Activated naive CD4-positive, alpha-beta T cell treated with anti-CD3 and anti-CD28 coated beads for 36 hours (primary cell): Measurements from ENCODE around the gene NBEAL2. TPM values are rescaled to one million over a fixed set of nuclear protein-coding genes. Genes with fewer than 3 reads are reported as not detected.

Source experiments
- CTCF ChIA-PET: fragments of 350-600 bp; sonication (Branson Sonifier 250); formaldehyde crosslinking; loops from one replicate; lab custom pipeline; 2021; ENCODE audit warnings: antibody characterized with exemption; lab: Charles Lee
- DNase-seq: peaks from one replicate; pipeline ENCODE4 v3.0.0-alpha.2; 2020
- H3K27ac Mint-ChIP-seq: one replicate; pipeline ENCODE4 v1.8.0; 2021; ENCODE audit warnings: mild to moderate bottlenecking, mixed read lengths
- H3K27me3 Mint-ChIP-seq: one replicate; pipeline ENCODE4 v1.8.0; 2021; ENCODE audit warnings: low read depth, mixed read lengths
- H3K36me3 Mint-ChIP-seq: one replicate; pipeline ENCODE4 v1.8.0; 2021; ENCODE audit warnings: low read depth, mixed read lengths
- H3K4me1 Mint-ChIP-seq: one replicate; pipeline ENCODE4 v1.8.0; 2021; ENCODE audit warnings: low read depth, mixed read lengths
- H3K4me3 Mint-ChIP-seq: one replicate; pipeline ENCODE4 v1.8.0; 2021; ENCODE audit warnings: mild to moderate bottlenecking, moderate library complexity, mixed read lengths
- H3K9me3 Mint-ChIP-seq: one replicate; pipeline ENCODE4 v1.8.0; 2021; ENCODE audit warnings: mixed read lengths
- intact Hi-C: fragments of 100-400 bp; cut with micrococcal nuclease; formaldehyde crosslinking; loops from one replicate; pipeline ENCODE4 v1.15.1; 2023
- total RNA-seq, 2 experiments: library from RNA; stranded (reverse); gene quantifications; one replicate each; pipeline ENCODE4 v1.2.3, GENCODE V29; 2021

The NBEAL2 gene, protein sequence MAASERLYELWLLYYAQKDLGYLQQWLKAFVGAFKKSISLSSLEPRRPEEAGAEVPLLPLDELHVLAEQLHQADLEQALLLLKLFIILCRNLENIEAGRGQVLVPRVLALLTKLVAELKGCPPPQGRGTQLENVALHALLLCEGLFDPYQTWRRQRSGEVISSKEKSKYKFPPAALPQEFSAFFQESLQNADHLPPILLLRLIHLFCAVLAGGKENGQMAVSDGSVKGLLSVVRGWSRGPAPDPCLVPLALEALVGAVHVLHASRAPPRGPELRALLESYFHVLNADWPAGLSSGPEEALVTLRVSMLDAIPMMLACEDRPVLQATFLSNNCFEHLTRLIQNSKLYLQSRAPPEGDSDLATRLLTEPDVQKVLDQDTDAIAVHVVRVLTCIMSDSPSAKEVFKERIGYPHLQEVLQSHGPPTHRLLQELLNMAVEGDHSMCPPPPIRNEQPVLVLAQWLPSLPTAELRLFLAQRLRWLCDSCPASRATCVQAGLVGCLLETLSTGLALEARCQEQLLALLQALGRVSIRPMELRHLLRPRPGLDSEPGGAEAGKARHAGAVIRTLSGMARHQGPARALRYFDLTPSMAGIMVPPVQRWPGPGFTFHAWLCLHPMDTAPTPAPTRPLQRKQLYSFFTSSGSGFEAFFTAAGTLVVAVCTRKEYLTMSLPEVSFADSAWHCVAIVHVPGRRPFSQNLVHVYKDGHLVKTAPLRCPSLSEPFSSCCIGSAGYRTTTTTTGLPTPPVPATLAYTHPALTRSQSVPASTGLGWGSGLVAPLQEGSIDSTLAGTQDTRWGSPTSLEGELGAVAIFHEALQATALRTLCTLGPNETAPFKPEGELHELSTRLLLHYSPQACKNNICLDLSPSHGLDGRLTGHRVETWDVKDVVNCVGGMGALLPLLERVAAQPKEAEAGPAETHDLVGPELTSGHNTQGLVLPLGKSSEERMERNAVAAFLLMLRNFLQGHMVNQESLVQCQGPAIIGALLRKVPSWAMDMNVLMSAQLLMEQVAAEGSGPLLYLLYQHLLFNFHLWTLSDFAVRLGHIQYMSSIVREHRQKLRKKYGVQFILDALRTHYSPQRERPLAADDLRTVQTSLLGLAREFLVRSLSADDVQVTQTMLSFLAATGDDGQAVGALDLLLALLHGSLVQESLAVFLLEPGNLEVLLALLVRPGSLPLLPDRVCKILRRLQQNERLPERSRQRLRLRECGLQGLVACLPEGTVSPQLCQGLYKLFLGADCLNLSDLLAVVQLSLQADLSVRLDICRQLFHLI (N-terminal part only)
- 10 to 100 TPM; 85.0 to 92.4 TPM for total RNA-seq

DNA sequence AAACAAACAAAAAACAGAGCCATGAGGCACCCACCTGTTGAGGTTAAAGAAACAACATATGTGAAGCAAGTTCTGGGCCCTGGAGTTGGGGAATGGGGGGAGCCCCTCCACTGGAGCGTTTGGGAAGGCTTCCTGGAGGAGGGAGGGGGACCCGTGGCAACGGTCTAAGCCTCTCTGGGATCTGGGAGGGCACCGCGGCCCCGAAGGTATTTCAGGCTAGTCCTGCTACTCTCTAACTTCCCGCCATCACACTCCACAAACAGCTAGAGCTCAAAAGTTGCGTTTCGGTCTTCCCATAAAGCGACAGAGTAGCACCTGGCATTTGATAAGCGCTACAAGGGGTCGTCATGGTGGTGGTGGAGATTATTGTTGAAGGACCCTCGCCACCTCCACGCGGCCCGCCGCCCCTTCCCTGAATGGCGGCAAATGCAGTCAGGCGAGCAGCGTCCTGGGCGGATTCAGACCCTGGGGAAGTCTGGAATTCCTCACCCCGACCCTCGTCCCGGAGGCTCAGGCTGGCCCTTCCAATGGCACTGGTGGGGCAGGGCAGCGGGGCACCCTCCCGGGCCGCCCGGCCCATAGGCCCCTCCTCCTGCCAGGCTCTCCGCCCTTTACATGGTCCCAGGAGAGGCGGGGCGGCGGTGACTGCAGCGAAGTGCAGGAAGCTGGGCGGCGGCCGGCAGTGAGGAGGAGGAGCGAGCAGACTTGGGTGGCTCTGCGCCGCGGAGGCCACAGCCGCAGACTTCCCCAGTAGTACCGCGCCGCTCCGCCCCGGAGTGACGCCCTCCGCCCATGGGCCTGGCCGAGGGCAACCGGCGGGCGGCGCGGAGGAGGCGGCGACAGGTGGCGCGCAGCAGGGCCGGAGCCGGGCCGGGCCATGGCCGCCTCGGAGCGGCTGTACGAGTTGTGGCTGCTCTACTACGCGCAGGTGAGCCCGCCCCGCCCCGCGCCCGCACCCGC, at the start of gene NBEAL2:
TSS of gene NBEAL2 (plus strand) at position 682 of the 960 bp plus-strand sequence. CDS start at position 878, 196 bp downstream.
- no peaks in the 10 kb centered on the region for H3K27me3 Mint-ChIP-seq
- H3K9me3 Mint-ChIP-seq = no peaks in the 10 kb centered on the region
- H3K4me1 Mint-ChIP-seq = peaks cover 56% of the 10 kb centered on the region
- intact Hi-C loops = loop anchor here (1.0 to 10.0 kb wide), 10 partner anchors 8 to 1206 kb away; partner anchors contain the start of genes CDC25A, DHX30, ELP6 and KIF9
- peak within 1 kb of the TSS; percentile 91 for H3K27ac Mint-ChIP-seq
- peak within 1 kb of the TSS; percentile 90 for H3K4me3 Mint-ChIP-seq
- H3K36me3 Mint-ChIP-seq = peaks cover 10% of the 10 kb centered on the region
- DNase-seq = peak; percentile 97
- CTCF ChIA-PET = interaction anchor here (0.8 to 2.4 kb wide), 3 partner anchors 19 to 82 kb away, joined by 3 to 8 read pairs (median 3); no protein-coding TSS in a partner anchor

DNA sequence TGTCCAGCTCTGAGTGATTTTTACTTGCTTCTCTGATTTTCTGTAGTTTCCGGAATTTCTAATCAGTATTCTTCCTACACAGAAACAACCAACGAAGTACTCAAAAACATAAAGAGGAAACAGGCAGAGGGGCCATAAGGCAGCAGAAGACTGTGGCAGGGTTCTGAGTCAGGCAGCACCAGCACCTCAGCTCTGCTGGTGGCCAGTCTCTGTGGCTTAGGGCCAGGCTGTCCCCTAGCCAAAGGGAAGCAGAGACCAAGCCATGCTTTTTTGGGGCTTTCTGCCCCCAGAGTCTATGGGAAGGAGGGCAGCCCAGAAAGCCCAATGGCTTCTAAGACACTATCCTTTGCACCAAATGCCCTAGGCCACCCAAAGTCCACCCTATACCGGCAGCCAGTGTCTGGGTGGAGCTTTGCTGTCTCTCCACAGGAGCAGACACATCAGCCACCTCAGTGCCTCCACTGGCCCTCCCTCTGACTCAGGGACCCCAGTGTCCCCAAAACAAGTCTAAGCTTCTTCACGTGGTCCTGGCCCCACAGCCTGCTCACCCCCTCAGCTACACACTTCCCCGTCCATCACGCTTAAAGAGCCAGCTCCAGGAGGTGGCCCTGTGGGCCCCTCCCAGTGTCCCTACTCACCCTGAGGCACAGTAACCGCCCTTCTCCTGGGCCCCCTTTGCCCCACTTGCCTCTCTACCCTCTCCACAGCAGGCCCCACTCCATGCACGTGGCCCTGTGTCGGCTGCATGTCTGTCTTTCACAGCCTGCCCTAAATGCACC, 49.1 kb upstream of the NBEAL2 start:
- Mint-ChIP-seq H3K9me3 (no peaks in the 10 kb centered on the region), H3K4me1 (peaks cover 66% of the 10 kb centered on the region), H3K36me3 (peaks cover 15% of the 10 kb centered on the region), H3K27me3 (no peaks in the 10 kb centered on the region), H3K4me3 (no peak overlapping the region), H3K27ac (peak overlapping the region; percentile 34)
- intact Hi-C loops = no loop called here
- CTCF ChIA-PET = interaction anchor here (0.8 to 0.9 kb wide), 2 partner anchors 11 to 68 kb away, joined by 3 read pairs; no protein-coding TSS in a partner anchor
- no peak for DNase-seq

DNA sequence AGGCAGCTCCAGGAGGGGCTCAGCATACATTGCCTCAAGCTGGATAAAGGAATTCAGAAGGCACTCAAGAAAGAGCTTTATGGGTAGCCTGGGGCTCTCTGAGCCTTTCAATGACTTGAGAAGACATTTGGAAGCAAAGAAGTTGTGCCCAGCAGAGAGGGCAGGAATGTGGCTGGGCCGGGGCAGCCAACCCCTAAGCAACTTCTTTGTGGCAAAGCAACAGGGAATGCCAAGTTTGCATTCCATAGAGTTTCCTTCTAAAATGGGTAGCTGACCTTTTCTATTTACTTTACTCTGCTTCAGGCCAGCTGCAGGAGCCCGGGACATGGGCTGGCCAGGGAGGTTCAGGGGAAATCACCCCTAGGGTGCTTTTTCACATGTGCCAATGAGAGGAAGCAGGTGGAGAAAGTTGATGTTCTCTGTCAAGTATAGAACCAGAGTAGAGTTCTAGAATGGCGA, 48.5 kb upstream of the NBEAL2 start:
- no peaks in the 10 kb centered on the region for H3K27me3 Mint-ChIP-seq
- no peaks in the 10 kb centered on the region for H3K9me3 Mint-ChIP-seq
- peaks cover 12% of the 10 kb centered on the region for H3K36me3 Mint-ChIP-seq
- peaks cover 70% of the 10 kb centered on the region for H3K4me1 Mint-ChIP-seq
- H3K4me3 Mint-ChIP-seq = no peak overlapping the region
- intact Hi-C loops = no loop called here
- CTCF ChIA-PET = interaction anchor here (0.8 to 0.9 kb wide), 2 partner anchors 10 to 67 kb away, joined by 3 read pairs; no protein-coding TSS in a partner anchor
- H3K27ac Mint-ChIP-seq = peak overlapping the region; percentile 34
- DNase-seq = no peak

DNA sequence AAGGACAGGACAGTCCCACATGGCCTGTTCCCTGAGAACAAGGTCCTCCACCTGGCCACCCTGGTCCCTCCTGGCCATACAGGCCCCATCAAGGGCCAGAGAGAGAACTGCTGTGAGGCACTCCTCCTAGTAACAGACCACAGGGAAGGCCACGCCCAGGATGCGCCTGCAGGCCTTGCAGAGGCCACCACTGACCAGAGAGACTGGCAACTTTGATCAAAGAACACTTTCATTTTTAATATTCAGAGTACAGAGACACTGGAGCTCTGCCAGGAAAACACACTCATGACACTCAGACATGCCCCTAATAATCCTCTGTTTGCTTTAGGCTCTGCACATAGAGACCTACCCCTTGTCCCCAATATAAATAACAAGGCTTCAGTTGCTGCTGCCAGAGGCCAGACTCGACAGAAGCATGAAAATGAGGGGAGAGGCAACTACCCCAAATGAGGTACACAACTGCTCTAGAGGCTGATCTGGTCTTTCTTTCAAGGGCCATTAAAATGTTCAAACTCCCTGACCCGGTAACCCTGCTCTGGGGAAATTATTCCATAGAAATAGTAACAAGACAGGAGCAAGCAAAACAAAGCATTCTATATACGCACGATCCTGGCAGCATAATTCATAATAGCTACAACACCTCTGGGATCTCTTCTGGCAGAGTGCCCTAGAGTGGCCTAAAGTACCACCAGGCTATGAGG, 47.7 kb upstream of the NBEAL2 start:
- peaks cover 12% of the 10 kb centered on the region for H3K36me3 Mint-ChIP-seq
- no peaks in the 10 kb centered on the region for H3K9me3 Mint-ChIP-seq
- no peak overlapping the region for H3K4me3 Mint-ChIP-seq
- peaks cover 72% of the 10 kb centered on the region for H3K4me1 Mint-ChIP-seq
- no peaks in the 10 kb centered on the region for H3K27me3 Mint-ChIP-seq
- peak overlapping the region; percentile 34 for H3K27ac Mint-ChIP-seq
- intact Hi-C loops = no loop called here
- CTCF ChIA-PET = no interaction called here
- DNase-seq = no peak

DNA sequence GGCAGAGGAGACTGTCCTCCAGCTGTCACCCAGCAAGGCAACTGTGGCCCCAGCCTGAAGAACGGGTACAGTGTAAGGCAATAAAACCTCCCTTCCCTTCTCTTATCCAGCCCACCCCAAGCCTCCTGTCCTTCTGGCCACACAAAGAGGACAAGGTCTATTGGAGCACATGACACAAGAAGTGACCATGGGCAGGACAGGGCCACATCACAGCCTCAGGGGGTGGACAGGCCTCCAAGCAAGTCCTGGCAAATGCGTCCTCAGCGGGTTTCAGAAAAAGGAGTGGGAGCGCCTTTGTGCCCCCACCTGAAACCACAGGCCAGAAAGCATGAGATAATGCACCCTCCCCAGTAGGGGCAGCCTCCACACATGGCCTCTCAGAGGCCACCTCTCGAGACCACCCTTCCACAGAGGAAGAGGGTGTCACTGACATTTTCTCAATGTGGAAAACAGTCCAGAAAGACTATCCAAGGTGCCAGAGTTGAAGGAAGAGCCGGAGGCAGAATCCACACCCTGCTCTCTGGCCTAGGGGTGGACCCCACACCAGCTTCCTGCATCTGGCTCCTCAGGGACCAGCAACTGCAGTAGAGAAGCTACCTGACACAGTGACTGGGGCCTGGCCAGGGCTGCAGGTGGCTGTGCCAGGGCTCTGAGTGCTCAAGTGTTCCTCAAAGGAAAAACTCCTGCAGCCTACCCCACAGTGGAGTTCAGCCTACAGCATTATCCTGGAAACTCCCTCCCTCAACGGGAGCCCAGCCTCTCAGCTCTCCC, 46.8 kb upstream of the NBEAL2 start:
- Mint-ChIP-seq H3K27me3 (no peaks in the 10 kb centered on the region), H3K9me3 (no peaks in the 10 kb centered on the region), H3K27ac (peak overlapping the region; percentile 34), H3K36me3 (peaks cover 13% of the 10 kb centered on the region), H3K4me3 (no peak overlapping the region), H3K4me1 (peaks cover 65% of the 10 kb centered on the region)
- intact Hi-C loops = no loop called here
- DNase-seq = no peak
- CTCF ChIA-PET = interaction anchor here (1.2 kb wide), 1 partner anchor 65 kb away, joined by 4 read pairs; no protein-coding TSS in a partner anchor

DNA sequence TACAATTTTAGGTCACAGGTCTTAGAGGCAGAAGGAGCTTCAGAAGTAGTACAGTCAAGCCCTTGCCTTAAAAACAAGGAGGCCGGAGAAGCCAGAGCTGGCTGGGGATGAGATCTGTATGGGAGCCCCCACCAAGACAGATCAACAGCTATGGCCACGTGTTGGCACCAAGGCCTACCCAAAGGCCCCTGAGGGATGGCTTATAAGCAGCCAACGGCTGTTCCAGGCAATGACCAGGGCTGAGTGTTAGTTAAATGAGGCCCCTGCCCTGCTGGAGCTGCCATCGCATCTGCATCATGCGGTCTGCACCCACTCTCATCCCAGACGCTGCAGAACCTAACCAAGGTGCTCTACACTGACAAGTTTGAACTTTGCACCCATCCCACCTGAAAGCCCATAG, 46.2 kb upstream of the NBEAL2 start:
- intact Hi-C loops = no loop called here
- no peaks in the 10 kb centered on the region for H3K27me3 Mint-ChIP-seq
- peaks cover 14% of the 10 kb centered on the region for H3K36me3 Mint-ChIP-seq
- no peak overlapping the region for H3K27ac Mint-ChIP-seq
- peaks cover 61% of the 10 kb centered on the region for H3K4me1 Mint-ChIP-seq
- CTCF ChIA-PET = interaction anchor here (0.7 to 1.2 kb wide), 2 partner anchors 26 to 65 kb away, joined by 3 to 4 read pairs; no protein-coding TSS in a partner anchor
- no peak overlapping the region for H3K4me3 Mint-ChIP-seq
- H3K9me3 Mint-ChIP-seq = no peaks in the 10 kb centered on the region
- no peak for DNase-seq

DNA sequence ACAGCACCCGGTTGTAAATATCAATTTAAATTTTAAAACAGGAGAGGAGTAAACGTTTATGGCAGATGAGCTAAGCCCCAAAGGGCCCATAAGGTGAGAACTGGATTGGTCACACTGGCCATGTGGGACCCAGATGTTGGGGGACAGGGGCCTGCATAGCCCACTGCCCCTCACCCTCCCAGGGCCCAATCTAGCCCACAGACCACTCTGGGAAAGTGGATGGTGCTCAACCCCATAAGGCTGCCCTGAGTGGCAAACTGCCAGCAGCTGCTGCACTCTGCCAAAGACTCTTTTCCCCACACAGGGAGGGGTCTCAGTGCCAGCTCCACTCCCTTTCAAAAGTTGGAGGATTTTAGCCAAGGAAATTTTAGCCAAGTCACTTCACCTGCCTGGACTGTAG, 45.4 kb upstream of the NBEAL2 start:
- no peak overlapping the region for H3K27ac Mint-ChIP-seq
- H3K27me3 Mint-ChIP-seq = no peaks in the 10 kb centered on the region
- no peak for DNase-seq
- H3K4me1 Mint-ChIP-seq = peaks cover 58% of the 10 kb centered on the region
- H3K36me3 Mint-ChIP-seq = peaks cover 13% of the 10 kb centered on the region
- intact Hi-C loops = no loop called here
- CTCF ChIA-PET = interaction anchor here (0.7 to 2.0 kb wide), 4 partner anchors 10 to 64 kb away, joined by 3 to 7 read pairs (median 4); no protein-coding TSS in a partner anchor
- no peak overlapping the region for H3K4me3 Mint-ChIP-seq
- no peaks in the 10 kb centered on the region for H3K9me3 Mint-ChIP-seq

DNA sequence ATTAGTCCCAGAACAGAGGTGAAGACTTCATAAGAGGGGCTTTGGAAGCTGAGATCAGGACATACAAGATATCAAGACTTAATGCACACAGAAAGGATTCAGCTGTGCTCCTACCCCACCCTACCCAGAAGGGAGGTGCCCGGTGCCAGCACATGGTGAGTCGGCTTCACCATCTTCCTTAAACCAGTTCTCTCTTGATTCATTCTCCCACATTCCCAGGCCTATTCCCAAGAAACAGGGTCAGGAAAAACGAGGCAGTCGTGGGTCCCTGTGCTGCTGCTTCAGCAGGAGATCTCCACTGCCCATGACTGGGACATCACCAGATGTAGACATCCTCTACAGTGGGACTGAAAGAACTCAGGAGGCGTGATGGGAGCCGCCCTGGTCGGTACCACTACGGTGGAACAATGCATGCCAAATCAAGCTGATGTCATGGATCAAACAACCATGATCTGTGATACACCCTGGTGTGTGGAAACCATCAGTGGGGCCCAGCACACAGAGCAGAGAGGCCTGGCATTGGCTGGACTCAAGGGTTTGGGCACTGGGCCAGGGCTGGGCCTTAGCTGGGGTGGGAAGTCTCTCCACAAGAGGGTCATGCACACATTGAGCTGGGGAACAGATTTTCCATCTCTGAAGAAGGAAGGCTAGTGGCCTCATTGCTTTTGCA, 44.8 kb upstream of the NBEAL2 start:
- intact Hi-C loops = no loop called here
- CTCF ChIA-PET = interaction anchor here (1.4 to 2.0 kb wide), 2 partner anchors 11 to 13 kb away, joined by 4 to 7 read pairs; no protein-coding TSS in a partner anchor
- Mint-ChIP-seq H3K36me3 (peaks cover 13% of the 10 kb centered on the region), H3K9me3 (no peaks in the 10 kb centered on the region), H3K27me3 (no peaks in the 10 kb centered on the region), H3K27ac (no peak overlapping the region), H3K4me3 (no peak overlapping the region), H3K4me1 (peaks cover 55% of the 10 kb centered on the region)
- no peak for DNase-seq
